ENCODE results near the gene FERMT3.

Gene FERMT3

DNA sequence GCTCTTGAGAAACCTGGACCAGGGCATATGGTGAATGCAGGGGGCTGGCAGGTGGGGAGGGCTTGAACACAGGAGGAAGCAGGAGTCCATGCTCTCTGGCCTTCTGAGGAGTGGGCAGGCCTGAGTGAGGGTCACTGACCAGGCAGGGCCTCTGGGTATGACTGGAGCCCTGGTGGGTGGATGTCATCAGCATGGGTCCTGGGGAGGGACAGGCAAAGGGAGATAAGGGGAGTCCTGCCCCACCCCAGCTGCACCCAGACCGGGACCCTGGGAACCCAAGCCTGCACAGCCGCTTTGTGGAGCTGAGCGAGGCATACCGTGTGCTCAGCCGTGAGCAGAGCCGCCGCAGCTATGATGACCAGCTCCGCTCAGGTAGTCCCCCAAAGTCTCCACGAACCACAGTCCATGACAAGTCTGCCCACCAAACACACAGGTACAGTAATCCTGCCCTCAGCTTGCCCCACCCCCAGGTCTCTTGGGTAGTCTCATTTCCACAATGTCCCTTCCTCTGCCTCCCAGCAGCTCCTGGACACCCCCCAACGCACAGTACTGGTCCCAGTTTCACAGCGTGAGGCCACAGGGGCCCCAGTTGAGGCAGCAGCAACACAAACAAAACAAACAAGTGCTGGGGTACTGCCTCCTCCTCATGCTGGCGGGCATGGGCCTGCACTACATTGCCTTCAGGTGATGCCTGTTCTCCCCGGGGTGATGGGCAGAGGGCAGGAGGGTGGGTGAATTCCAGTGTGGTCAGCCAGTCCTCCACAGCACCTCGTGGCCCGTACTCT, 25.9 kb downstream of the FERMT3 start:
- no peak overlapping the region for H4K5ac ChIP-seq (ENCODE audit: low read length)
- WGBS (ENCODE audit: extremely low coverage, insufficient coverage, low lambda C conversion rate): no CpG with 5 or more reads among the region's 15 CpGs

GRCh38 chr11:64232967-64233315, 26.4 kb downstream of the FERMT3 start:
- H3K9ac ChIP-seq (ENCODE audit: low read length): no peak overlapping the region
- no peak overlapping the region for H2AK5ac ChIP-seq (ENCODE audit: low read length)
- no peak for DNase-seq
- H3K56ac ChIP-seq (ENCODE audit: low read length): no peak overlapping the region
- WGBS (ENCODE audit: extremely low coverage, insufficient coverage, low lambda C conversion rate): no CpG with 5 or more reads among the region's 8 CpGs
- H2BK15ac ChIP-seq (replicated peaks; ENCODE audit: low read depth): no peak overlapping the region
- no peak overlapping the region for H3K27ac ChIP-seq (ENCODE audit: low read depth, low read length)
- H3K4me1 ChIP-seq (ENCODE audit: control insufficient read depth, low read depth, low read length): peaks cover 4% of the 10 kb centered on the region
- H3K79me2 ChIP-seq (ENCODE audit: control insufficient read depth, insufficient read depth, low read length): no peaks in the 10 kb centered on the region
- H3K4me2 ChIP-seq (ENCODE audit: low read length): no peak overlapping the region
- no peaks in the 10 kb centered on the region for H3K36me3 ChIP-seq (ENCODE audit: control insufficient read depth, insufficient read depth, low read length)
- no peak overlapping the region for H4K8ac ChIP-seq (ENCODE audit: low read depth, low read length)
- H3K27me3 ChIP-seq (ENCODE audit: insufficient read depth, low read length, poor library complexity): no peaks in the 10 kb centered on the region
- no peak overlapping the region for H4K5ac ChIP-seq (ENCODE audit: low read length)
- no peak overlapping the region for H2BK120ac ChIP-seq (ENCODE audit: low read depth, low read length)
- no peak overlapping the region for H2BK5ac ChIP-seq (ENCODE audit: low read length)
- no peak overlapping the region for H3K18ac ChIP-seq (ENCODE audit: low read length)
- no peaks in the 10 kb centered on the region for H3K79me1 ChIP-seq (ENCODE audit: low read length)
- H3K4me3 ChIP-seq (ENCODE audit: low read length): no peak overlapping the region
- no peak overlapping the region for H3K4ac ChIP-seq (ENCODE audit: low read depth, low read length)
- H3K23ac ChIP-seq (ENCODE audit: low read length): no peak overlapping the region

More for the DNA sequence above, 25.9 kb downstream of the FERMT3 start:
- H3K18ac ChIP-seq (ENCODE audit: low read length): no peak overlapping the region
- H2BK120ac ChIP-seq (ENCODE audit: low read depth, low read length): no peak overlapping the region
- peaks cover 4% of the 10 kb centered on the region for H3K4me1 ChIP-seq (ENCODE audit: control insufficient read depth, low read depth, low read length)
- no peak overlapping the region for H3K23ac ChIP-seq (ENCODE audit: low read length)
- H3K27ac ChIP-seq (ENCODE audit: low read depth, low read length): no peak overlapping the region
- no peak overlapping the region for H3K4ac ChIP-seq (ENCODE audit: low read depth, low read length)
- no peak overlapping the region for H3K9ac ChIP-seq (ENCODE audit: low read length)
- no peak overlapping the region for H3K4me2 ChIP-seq (ENCODE audit: low read length)
- H4K8ac ChIP-seq (ENCODE audit: low read depth, low read length): no peak overlapping the region
- no peak overlapping the region for H3K4me3 ChIP-seq (ENCODE audit: low read length)
- peak overlapping the region; percentile 34 for H3K56ac ChIP-seq (ENCODE audit: low read length)
- H2AK5ac ChIP-seq (ENCODE audit: low read length): no peak overlapping the region
- H2BK15ac ChIP-seq (replicated peaks; ENCODE audit: low read depth): no peak overlapping the region
- no peaks in the 10 kb centered on the region for H3K27me3 ChIP-seq (ENCODE audit: insufficient read depth, low read length, poor library complexity)
- no peaks in the 10 kb centered on the region for H3K36me3 ChIP-seq (ENCODE audit: control insufficient read depth, insufficient read depth, low read length)
- no peak overlapping the region for H2BK5ac ChIP-seq (ENCODE audit: low read length)
- no peak for DNase-seq
- peaks cover 2% of the 10 kb centered on the region for H3K79me1 ChIP-seq (ENCODE audit: low read length)
- no peaks in the 10 kb centered on the region for H3K79me2 ChIP-seq (ENCODE audit: control insufficient read depth, insufficient read depth, low read length)

- DNase-seq: no peak
- no peak within 1 kb of the TSS for H2BK5ac ChIP-seq (ENCODE audit: low read length)
- H3K9ac ChIP-seq (ENCODE audit: low read length): peak within 1 kb of the TSS; percentile 76
- H3K79me1 ChIP-seq (ENCODE audit: low read length): no peaks in the 10 kb centered on the region
- no peak within 1 kb of the TSS for H4K5ac ChIP-seq (ENCODE audit: low read length)
- H3K4ac ChIP-seq (ENCODE audit: low read depth, low read length): peak within 1 kb of the TSS; percentile 74
- H2AK5ac ChIP-seq (ENCODE audit: low read length): no peak within 1 kb of the TSS
- H3K4me1 ChIP-seq (ENCODE audit: control insufficient read depth, low read depth, low read length): peaks cover 4% of the 10 kb centered on the region
- peak within 1 kb of the TSS; percentile 81 for H3K18ac ChIP-seq (ENCODE audit: low read length)
- no peak within 1 kb of the TSS for H3K23ac ChIP-seq (ENCODE audit: low read length)
- no peak within 1 kb of the TSS for H2BK120ac ChIP-seq (ENCODE audit: low read depth, low read length)
- H3K36me3 ChIP-seq (ENCODE audit: control insufficient read depth, insufficient read depth, low read length): no peaks in the 10 kb centered on the region
- H3K27ac ChIP-seq (ENCODE audit: low read depth, low read length): no peak within 1 kb of the TSS
- WGBS (ENCODE audit: extremely low coverage, insufficient coverage, low lambda C conversion rate): no CpG with 5 or more reads among the region's 62 CpGs
- no peaks in the 10 kb centered on the region for H3K79me2 ChIP-seq (ENCODE audit: control insufficient read depth, insufficient read depth, low read length)
- peak within 1 kb of the TSS; percentile 28 for H4K8ac ChIP-seq (ENCODE audit: low read depth, low read length)
- no peak within 1 kb of the TSS for H2BK15ac ChIP-seq (replicated peaks; ENCODE audit: low read depth)
- H3K4me3 ChIP-seq (ENCODE audit: low read length): peak within 1 kb of the TSS; percentile 31
- H3K56ac ChIP-seq (ENCODE audit: low read length): peak within 1 kb of the TSS; percentile 84
- peak within 1 kb of the TSS; percentile 45 for H3K4me2 ChIP-seq (ENCODE audit: low read length)
- no peaks in the 10 kb centered on the region for H3K27me3 ChIP-seq (ENCODE audit: insufficient read depth, low read length, poor library complexity)
Observed at GRCh38 chr11:64233913-64234586, 27.5 kb downstream of the FERMT3 start, which contains the start of gene VEGFB. VEGFB (plus strand) TSS chr11:64234584; CDS start chr11:64234834, 250 bp downstream.

DNA sequence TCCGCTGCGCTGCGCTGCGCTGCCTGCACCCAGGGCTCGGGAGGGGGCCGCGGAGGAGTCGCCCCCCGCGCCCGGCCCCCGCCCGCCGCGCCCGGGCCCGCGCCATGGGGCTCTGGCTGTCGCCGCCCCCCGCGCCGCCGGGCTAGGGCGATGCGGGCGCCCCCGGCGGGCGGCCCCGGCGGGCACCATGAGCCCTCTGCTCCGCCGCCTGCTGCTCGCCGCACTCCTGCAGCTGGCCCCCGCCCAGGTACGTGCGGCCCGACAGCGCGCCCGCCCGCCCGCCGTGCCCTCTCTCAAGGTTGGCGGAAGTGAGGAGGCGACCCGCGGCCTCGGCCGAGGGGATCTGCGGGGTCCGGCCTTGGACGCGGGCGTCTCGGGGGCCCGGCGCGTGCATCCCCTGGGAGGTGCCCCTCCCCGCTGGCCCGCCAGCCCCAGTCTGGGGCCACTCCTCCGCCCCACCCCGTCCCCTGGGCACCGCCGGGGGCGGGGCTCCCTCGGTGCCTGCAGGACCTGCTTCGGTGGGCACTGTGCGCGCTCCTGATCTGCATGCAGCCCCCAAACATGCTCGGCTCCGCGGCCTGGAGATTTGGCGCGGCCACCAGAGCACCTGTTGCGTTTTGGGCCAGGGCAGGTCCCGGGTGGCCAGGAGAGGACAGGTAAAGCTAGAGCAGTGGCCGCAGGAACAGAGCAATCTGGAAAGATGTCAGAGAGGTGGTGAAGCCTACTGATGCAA, 28.3 kb downstream of the FERMT3 start:
- Histone ChIP-seq H2BK5ac (ENCODE audit: low read length) (no peak overlapping the region), H3K79me2 (ENCODE audit: control insufficient read depth, insufficient read depth, low read length) (no peaks in the 10 kb centered on the region), H3K23ac (ENCODE audit: low read length) (no peak overlapping the region), H4K8ac (ENCODE audit: low read depth, low read length) (peak overlapping the region; percentile 28), H4K5ac (ENCODE audit: low read length) (no peak overlapping the region), H2BK120ac (ENCODE audit: low read depth, low read length) (no peak overlapping the region), H2AK5ac (ENCODE audit: low read length) (no peak overlapping the region), H3K9ac (ENCODE audit: low read length) (peak overlapping the region; percentile 76), H3K4me1 (ENCODE audit: control insufficient read depth, low read depth, low read length) (peaks cover 4% of the 10 kb centered on the region), H3K36me3 (ENCODE audit: control insufficient read depth, insufficient read depth, low read length) (no peaks in the 10 kb centered on the region), H3K27ac (ENCODE audit: low read depth, low read length) (no peak overlapping the region), H2BK15ac (replicated peaks; ENCODE audit: low read depth) (no peak overlapping the region), H3K18ac (ENCODE audit: low read length) (peak overlapping the region; percentile 81), H3K4me2 (ENCODE audit: low read length) (peak overlapping the region; percentile 45), H3K56ac (ENCODE audit: low read length) (peak overlapping the region; percentile 84), H3K4me3 (ENCODE audit: low read length) (peak overlapping the region; percentile 17), H3K79me1 (ENCODE audit: low read length) (no peaks in the 10 kb centered on the region), H3K4ac (ENCODE audit: low read depth, low read length) (peak overlapping the region; percentile 74), H3K27me3 (ENCODE audit: insufficient read depth, low read length, poor library complexity) (no peaks in the 10 kb centered on the region)
- no CpG with 5 or more reads among the region's 80 CpGs for WGBS (ENCODE audit: extremely low coverage, insufficient coverage, low lambda C conversion rate)
- DNase-seq: no peak

GRCh38 chr11:64235437-64236161, 29.1 kb downstream of the FERMT3 start:
- WGBS (ENCODE audit: extremely low coverage, insufficient coverage, low lambda C conversion rate): no CpG with 5 or more reads among the region's 12 CpGs
- H3K79me2 ChIP-seq (ENCODE audit: control insufficient read depth, insufficient read depth, low read length): no peaks in the 10 kb centered on the region
- no peak overlapping the region for H4K8ac ChIP-seq (ENCODE audit: low read depth, low read length)
- no peak overlapping the region for H2BK15ac ChIP-seq (replicated peaks; ENCODE audit: low read depth)
- no peak for DNase-seq
- no peak overlapping the region for H3K18ac ChIP-seq (ENCODE audit: low read length)
- no peaks in the 10 kb centered on the region for H3K36me3 ChIP-seq (ENCODE audit: control insufficient read depth, insufficient read depth, low read length)
- H2BK120ac ChIP-seq (ENCODE audit: low read depth, low read length): no peak overlapping the region
- H3K27me3 ChIP-seq (ENCODE audit: insufficient read depth, low read length, poor library complexity): no peaks in the 10 kb centered on the region
- peak overlapping the region; percentile 45 for H3K4me2 ChIP-seq (ENCODE audit: low read length)
- no peak overlapping the region for H3K23ac ChIP-seq (ENCODE audit: low read length)
- H3K4me1 ChIP-seq (ENCODE audit: control insufficient read depth, low read depth, low read length): peaks cover 10% of the 10 kb centered on the region
- no peak overlapping the region for H2BK5ac ChIP-seq (ENCODE audit: low read length)
- H3K4ac ChIP-seq (ENCODE audit: low read depth, low read length): no peak overlapping the region
- no peak overlapping the region for H3K27ac ChIP-seq (ENCODE audit: low read depth, low read length)
- no peaks in the 10 kb centered on the region for H3K79me1 ChIP-seq (ENCODE audit: low read length)
- H3K56ac ChIP-seq (ENCODE audit: low read length): peak overlapping the region; percentile 84
- no peak overlapping the region for H3K4me3 ChIP-seq (ENCODE audit: low read length)
- no peak overlapping the region for H2AK5ac ChIP-seq (ENCODE audit: low read length)
- peak overlapping the region; percentile 76 for H3K9ac ChIP-seq (ENCODE audit: low read length)
- no peak overlapping the region for H4K5ac ChIP-seq (ENCODE audit: low read length)

Data from mesendoderm (in vitro differentiated cells).